SK-N-DZ (cell line): ENCODE results near the gene MACROD2.

Experiments
- DNase-seq: peaks from one replicate; pipeline ENCODE4 v3.0.0-alpha.2; 2015; ENCODE audit warnings: low spot score

MACROD2 gene

DNA sequence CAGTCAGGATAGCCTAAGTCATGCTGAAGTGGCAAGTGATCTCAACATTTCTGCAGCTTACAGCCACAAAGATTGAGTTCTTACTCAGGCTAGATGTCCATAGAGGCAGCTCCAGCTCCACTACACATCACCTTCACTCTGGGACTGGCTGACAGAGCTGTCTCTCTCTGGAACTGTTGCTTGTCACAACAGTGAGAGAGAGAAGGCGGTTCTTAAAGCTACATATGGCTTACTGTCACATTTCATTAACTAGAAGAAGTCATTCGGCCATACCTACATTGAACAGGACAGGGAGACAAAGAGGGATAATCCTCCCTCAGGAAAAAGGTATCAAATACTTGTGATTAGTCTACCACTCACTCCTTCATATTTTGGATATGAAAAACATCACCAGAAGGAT is 1257.0 kb downstream of the MACROD2 start:
- peak; percentile 23 for DNase-seq

DNA sequence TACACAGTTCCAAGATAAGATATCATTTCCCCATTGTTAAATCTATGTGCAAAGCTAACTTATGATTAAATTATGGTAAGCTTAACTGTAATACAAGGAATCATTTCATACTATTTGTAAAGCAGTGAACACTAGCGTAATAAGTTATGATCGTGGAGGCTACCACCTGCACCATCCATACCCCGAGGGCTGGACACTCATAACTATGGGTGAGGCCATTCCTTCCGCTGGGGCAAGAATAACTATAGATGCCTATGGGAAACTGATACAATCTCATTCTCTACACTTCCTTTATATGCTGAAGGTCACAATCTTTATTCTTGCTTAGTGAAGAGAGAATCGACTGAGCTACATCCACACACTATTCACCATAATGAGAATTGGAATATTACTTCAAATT is 1258.1 kb downstream of the MACROD2 start:
- DNase-seq: no peak

DNA sequence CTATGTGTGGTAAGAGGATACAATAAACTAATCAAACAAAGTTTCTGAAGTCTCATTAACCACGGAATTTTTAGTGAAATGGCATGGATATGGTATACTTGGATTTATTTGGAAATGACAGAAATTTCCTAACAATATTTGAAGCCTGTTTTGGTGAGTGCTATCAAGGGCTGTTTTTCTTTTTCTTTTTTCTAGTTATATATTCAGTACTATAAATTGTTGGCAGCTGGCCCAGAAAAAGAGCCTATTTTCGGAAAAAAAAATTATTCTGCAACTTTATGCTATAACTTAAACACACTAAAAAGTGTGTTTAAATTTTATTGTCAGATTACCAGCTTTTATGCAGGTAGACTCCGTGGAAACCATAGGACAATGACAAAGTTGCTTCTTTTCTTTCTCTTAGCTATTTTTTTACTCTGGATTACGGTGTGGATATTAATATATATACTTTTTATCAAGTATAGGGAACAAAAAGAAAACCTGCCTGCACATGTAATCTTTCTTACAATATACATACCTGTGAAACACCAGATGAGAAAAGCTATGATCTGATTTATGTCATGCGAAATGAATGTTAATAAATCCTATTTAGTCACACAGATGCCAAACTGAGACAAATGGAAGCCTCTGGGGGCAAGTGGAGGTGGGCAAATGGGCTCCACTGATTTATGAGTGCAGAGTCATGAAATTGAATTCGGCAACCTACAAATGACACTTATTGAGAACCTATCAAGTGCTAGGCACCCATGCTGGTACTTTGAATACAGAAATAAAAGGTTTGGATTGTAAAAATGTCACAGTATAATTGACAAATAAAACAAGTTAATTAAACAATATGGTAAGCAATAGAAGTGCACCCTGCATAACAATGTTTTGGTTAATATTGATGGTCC is 1261.6 kb downstream of the MACROD2 start:
- peak; percentile 83 for DNase-seq

DNA sequence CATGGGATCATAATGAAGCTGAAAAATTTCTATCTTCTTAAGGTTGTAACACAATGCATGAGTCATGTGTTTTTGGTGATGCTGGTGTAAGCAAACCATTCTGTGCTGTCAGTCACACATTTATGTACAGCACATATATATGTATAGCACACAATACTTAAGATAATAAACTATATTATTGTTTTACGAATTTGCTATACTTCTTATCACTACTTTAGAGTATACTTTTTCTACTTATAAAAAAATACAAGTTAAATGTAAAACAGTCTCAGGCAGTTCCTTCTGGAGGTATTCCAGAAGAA is 1262.2 kb downstream of the MACROD2 start:
- DNase-seq: peak; percentile 32

DNA sequence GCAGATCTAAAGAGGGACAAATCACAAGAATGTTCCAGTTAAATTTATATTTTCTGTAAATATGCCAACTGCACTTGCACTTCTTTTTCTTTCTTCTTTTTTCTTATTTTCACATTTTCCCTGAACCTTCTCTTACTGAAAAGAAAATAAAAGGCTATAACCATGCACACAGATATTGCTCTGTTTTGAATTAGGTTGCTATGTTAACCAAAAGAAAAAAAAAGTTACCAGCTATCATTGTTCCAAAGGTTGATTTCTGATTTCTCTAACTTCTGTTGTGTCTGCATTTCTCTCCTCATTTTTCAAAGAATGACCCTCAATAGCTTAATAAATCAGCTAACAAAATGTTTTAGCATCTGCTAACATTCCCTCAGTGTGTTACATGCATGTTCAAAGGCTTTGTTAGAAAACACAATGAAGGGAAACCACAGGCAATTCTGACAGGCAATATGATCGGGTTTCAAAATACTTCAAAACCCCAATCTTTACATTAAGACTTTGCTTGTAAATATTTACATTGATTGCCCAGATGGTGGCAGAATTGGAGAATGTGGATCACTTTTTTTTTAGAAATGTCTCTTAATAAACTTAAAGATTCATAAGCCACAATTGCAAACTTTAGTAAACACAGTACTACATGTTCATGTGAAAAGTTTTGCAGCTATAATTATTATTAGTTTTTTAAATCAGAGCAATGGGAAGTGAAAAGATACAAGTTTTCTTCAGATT is 1270.4 kb downstream of the MACROD2 start:
- DNase-seq: no peak

DNA sequence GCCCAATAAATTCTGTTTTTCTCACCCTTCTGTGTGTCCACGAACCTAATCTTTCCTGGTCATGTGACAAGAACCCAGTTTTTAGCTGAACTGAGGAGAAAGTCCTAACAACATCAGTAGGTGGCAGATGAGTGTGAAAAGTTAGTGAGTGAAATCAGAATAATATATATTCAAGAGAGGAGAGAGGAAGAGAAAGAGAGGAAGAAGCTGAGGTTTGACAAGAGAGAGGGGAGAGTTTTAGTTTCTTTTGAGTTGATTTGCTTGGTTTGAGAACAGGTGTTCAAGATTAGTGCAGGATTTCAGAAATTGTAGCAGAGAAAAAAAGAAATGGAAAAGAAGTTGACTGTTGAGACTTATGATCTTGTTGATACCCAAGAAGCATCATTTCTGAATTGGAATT is 1272.6 kb downstream of the MACROD2 start:
- DNase-seq: no peak

DNA sequence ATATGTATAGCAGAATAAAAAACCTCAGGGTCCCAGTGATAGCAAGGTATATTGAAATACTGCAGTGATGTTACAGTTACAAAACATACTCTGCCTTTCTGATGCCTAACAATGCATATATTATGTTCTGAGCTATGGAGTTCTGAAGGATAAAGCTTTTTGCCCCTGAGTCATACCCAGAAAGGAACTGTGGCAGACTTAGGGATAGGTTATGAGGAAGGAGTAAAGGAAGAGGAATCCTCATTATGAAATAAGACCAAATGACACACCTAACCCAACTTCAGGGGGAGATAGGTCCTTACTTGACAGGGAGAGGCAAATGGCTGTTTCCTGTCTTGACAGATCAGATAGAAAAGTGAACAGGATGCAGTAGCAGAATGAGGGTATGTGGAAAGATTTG is 1282.7 kb downstream of the MACROD2 start:
- DNase-seq: no peak

DNA sequence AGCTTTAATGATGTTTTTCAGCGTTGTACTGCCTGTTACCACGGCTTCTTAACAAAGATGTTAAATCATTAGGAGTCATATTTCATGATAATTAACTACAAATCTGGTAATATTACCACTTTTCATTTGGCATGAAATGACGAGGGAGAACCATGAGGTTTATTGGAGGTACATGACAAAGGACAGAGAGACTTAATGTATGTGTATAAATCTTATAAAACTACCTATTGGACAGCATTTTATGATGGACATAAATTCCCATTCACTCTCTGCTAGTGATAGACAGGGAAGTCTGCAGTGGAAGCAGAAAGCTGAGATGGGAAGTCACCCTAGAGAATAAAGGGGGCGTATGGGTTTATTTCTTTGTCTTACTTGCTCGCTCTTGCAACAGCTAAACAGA is 1292.0 kb downstream of the MACROD2 start:
- DNase-seq: no peak

DNA sequence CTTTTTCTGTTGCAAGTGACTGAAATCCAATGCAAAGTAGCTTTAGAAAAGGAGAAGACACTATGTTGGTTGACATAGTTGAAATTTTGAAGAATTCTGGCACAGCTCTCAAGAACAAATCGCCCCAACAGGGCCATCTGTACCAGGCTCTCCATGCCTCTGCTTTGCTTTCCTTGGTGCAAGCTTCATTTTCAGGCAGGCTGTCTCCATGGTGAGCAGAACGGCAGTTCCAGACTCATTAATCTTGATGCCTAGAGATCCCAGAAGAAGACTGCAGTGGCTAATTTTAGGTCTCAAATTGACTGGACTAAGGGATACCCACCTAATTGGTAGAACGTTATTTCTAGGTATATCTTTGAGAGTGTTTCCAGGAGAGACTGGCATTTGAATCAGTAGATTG is 1292.8 kb downstream of the MACROD2 start:
- DNase-seq: no peak

DNA sequence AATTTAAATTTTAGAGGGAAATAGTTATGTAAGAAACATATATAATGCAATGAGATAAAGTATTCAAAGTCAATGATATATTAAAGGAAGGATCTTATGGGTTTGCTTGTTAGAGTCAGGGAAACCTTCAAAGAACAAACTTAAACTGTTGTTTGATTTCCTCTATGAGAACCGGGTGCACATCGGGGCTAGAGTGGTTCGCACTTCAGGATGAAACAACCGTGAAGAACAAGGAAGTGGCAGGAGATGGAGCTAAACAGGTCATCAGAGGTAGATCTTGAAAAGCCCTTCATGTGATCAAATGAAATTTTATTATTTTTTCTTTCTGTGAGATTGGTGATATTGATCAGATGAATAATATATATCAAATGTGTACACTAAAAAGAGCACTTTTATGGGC is 1294.0 kb downstream of the MACROD2 start:
- DNase-seq: no peak

DNA sequence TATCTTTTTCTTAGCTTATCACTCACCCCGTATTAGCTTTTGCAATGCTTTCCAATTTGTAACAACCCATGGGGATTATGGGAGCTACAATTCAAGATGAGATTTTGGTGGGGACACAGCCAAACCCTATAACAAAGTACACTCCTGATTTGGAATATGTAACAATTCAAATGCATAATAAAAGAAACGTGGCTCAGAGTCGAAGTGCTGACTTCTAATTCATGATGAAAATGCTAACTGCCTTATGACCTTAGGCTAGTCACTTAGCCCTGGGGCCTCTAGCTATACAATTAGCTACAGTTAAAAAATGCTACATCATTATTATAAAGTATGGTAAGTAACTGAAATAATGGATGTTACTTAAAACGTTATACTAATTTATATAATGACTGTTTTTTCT is 1297.1 kb downstream of the MACROD2 start:
- DNase-seq: no peak

DNA sequence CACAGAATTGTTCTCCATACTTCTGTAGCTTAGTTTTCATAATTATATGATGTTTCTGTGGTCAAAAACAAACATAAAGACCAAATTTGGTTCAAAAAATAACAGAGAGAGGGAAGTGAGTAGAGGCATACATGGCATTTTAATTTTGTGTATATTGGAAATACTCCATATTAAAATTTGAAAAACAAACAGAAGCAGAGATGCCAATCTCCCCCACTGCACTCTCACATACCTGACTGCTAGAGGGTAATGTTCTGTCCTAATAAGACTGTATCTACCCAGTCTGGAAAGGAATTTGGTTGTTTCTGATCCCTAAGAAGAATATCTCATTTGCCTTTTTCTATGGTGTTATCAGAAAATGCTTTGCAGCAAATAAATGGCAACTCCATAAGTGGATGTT is 1301.1 kb downstream of the MACROD2 start:
- DNase-seq: no peak

DNA sequence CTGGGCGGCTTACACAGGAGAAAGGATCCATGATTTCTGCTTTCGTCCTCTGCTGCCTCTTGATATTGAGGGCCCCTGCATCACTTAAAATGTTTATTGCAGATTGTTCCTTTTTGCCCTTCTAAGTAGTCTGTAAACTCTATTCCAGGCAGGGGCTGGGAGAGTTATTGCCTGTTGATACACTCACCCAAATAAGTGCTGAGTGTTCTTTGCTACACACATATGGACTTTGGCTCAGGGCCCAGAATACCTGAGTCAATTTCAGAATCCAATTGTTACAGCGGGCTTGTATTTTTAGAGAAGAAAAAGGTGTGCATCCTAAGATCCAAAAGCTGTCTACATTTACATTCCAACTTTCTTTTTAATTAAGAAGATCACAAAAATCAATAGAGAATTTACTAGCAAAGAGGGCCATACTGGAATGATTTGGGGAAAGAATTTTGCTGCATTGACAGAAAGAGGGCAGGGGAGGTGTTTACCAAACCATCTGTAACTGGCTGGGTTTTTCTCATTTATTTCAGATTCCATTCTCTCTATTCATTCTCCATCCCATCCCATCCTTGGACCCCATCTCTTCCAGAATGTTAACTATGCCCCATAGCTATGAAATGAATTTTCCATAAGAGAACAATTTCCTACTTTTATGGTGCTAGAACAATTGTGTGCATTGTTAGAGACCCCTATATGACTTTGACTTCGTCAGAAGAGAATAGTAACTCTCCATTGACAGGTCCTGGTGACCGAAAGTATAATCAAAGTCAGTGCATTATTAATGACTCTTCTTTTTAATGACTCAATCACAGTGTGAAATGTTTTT is 1302.0 kb downstream of the MACROD2 start:
- DNase-seq: no peak

DNA sequence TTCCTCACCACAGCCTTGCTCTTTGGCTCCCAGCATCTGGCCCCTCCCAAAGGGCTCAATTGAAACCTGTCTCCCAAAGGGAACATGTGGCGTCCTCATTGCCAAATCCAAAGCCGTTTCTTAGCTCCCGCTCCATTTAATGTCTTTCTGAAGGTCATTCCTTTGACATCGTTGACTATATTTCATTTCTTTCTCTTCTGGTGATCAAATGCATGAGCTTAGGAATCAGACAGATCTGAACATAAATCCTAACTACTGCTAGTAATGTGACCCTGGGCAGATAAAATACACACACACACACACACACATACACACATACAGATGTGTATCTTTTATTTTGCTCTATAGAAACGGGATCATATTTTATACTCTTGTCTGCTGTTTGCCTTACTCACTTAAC is 1306.8 kb downstream of the MACROD2 start:
- DNase-seq: no peak

DNA sequence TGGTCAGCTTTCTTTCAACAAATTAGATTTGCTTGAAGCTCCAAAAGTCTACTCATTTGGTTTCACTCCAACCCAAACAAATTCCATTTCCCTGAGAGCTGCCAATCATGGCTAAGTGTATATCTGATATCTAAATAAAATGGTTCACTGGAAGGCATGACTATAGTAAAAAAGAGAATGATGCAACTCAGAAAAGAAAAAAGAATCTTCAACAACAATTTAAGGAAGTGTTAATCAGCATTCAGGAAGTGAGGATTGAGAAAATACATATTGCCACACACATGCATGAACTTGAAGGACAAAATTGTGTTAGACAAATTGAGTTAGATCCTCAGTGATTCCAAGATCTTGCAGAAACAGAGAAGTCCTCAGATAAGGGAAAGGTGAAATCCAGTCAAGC is 1315.0 kb downstream of the MACROD2 start:
- DNase-seq: peak; percentile 36

DNA sequence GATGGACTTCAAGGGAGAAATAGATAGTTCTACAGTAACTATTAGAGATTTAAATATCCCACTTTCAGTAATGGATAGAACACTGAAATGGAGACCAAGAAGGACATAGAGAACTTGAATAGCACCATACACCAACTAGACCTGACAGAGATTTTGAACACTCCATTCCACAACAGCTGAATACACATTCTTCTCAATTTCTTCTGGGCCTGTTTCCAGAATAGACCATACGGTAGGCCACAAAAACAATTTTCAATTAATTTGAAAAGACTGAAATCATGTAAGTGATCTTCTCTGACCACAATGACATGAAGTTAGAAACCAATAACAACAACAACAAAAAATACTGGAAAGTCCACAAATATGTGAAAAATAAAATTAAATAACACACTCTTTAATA is 1321.2 kb downstream of the MACROD2 start:
- DNase-seq: no peak

DNA sequence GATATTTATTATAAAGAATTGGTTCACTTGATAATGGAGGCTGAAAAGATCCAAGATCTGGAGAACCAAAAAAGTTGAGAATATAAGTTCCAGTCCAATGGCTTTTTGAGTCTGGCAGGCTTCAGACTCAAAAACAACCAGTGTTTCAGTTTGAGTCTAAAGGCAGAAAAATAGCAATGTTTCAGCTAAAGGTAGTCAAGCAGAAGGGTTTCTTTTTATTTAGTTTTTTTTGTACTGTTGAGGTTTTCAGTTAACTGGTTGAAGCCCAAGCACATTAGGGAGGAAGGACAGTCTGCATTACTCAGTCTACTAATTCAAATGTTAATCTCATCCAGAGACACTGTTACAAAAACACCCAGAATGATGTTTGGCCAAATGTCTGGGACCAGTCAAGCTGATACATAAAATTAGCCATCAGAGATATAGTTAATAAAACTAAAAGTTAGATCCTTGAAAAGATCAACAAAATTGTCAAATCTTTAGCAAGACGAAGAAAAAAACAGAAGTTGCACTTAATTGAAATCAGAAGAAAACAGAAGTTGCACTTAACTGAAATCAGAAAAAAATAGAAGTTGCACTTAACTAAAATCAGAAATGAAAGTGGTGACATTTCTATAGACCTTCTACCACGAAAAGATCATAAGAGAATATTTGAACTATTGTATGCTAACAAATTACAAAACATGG is 1322.4 kb downstream of the MACROD2 start:
- DNase-seq: no peak

DNA sequence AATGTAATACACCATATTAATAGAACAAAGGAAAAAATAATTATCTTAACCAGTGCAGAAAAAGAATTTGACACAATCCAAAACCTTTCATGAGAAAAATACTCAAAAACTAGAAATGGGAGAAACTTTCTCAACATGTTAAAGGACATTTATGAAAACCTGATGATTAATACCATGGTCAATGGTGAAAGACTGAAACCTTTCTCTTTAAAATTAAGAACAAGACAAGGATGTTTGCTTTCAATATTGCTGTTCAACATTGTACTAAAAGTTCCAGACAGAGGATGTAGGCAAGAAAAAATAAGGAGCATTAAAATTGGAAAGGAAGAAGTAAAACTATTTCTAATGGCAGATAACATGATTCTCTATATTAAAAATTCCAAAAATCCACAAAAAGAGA is 1323.4 kb downstream of the MACROD2 start:
- no peak for DNase-seq

DNA sequence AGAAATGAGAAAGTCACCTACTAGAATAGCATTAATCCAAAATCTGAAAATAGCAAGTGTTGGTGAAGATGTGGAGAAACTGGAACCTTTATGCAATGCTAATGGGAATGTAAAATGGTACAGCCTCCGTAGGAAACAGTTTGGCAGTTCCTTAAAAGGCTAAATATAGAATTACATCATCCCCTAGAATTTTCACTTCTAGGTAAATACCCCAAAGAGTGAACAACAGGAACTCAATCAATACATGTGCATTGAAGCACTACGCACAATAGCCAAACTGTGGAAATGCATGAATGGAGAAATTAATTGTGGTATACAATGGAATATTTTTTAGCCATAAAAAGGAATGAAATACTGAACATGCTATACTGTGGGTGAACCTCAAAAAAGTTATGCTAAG is 1324.1 kb downstream of the MACROD2 start:
- DNase-seq: no peak

DNA sequence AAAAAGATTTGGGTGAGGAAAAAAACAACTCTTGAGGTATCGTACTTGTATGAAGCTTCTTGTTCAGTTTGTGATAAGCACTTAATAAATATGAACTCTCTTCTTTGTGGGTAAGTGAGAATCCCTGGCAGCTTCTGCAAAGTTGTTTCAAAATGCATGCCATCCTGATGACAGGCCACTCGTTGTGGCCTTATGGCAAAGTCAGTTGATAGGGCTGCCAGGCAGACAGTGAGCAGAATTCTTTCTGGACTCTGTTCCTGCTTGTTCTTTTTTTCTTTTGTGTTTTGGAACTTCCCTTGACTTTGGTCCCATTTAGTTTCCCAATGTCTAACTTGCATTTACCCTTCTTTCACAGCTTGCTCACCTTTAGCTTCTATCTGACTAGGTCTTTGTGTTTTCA is 1325.6 kb downstream of the MACROD2 start:
- DNase-seq: no peak

DNA sequence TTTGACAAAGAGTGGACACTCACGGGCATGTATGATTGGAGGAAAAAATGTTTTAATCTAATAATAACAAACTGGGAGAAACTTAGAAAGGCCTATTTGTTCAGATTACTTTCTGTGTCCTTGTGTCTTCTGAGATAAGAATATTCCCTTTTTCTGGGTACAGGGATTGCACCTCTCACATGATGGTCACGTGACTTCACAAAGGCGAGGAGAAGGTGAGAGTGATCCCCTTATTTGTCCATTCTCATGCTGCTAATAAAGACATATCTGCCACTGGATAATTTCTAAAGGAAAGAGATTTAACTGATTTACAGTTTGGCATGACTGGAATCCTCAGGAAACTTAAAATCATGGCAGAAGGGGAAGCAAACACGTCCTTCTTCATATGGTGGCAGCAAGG is 1331.8 kb downstream of the MACROD2 start:
- DNase-seq: no peak

DNA sequence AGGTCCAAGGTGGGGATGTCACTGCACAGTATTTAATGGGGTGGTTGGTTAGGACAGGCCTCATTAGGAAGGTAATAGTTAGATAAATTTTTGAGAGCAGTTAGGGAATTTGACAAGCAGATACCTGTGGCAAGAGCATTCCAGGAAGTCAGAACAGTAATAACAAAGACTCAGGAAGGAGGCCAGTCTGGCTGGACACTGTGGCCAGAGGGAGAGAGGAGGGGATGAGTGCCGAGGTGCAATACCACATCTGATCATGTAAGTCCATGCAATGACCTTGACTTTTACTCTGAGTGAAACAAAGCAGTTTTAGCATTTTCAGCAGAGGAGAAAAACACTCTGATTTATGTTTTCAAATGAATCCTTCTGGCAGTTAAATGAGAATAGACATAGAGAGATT is 1332.8 kb downstream of the MACROD2 start:
- DNase-seq: no peak
